Vagina (tissue), 2 donors: ENCODE results near the gene BCR. TPM values are rescaled to one million over a fixed set of nuclear protein-coding genes. Genes with fewer than 3 reads are reported as not detected.

Experiments
- DNase-seq, 2 donors: peaks; one replicate each; pipeline ENCODE4 v3.0.0-alpha.2; 2017; ENCODE audit errors: extremely low spot score in 2 of 2
- H3K27ac ChIP-seq: fragments of 200-600 bp; sonication (generic); one replicate; pipeline ENCODE4 v1.5.1; 2019
- H3K27me3 ChIP-seq: fragments of 200-600 bp; sonication (generic); one replicate; pipeline ENCODE4 v1.5.1; 2019
- H3K36me3 ChIP-seq, 2 donors: fragments of 200-600 bp; sonication (generic); one replicate each; pipeline ENCODE4 v1.5.1; 2017 to 2019
- H3K4me1 ChIP-seq: fragments of 200-600 bp; sonication (generic); one replicate; pipeline ENCODE4 v1.5.1; 2019
- H3K4me3 ChIP-seq, 2 donors: fragments of 200-600 bp; sonication (generic); 1 replicate in 1 of 2; 2 replicates in 1 of 2; pipeline ENCODE4 v1.5.1; 2016 to 2019
- H3K9me3 ChIP-seq: fragments of 200-600 bp; sonication (generic); one replicate; pipeline ENCODE4 v1.5.1; 2019
- CTCF ChIP-seq, 3 experiments: fragments of 450-650 bp in 2 of 3; fragments of 200-600 bp in 1 of 3; sonication (generic) in 1 of 3; IDR thresholded peaks; one replicate each; pipeline ENCODE4 v1.5.1; 2017 to 2019; ENCODE audit warnings: antibody characterized with exemption in 3 of 3, mild to moderate bottlenecking in 2 of 3, moderate library complexity in 2 of 3
- POLR2A ChIP-seq, 2 donors: fragments of 450-650 bp; IDR thresholded peaks; one replicate each; pipeline ENCODE4 v1.6.1; 2017; ENCODE audit warnings: antibody characterized with exemption in 2 of 2, mild to moderate bottlenecking in 2 of 2, moderate library complexity in 2 of 2
- POLR2AphosphoS5 ChIP-seq, 2 donors: sonication (generic); formaldehyde crosslinking; IDR thresholded peaks; one replicate each; pipeline ENCODE4 v1.9.0; 2017; ENCODE audit warnings: antibody characterized with exemption in 2 of 2, mild to moderate bottlenecking in 2 of 2, low read depth in 1 of 2; ENCODE audit not compliant: insufficient read depth in 1 of 2
- intact Hi-C: fragments of 100-400 bp; cut with DNase I; formaldehyde crosslinking; loops from one replicate; pipeline ENCODE4 v1.15.1; 2023
- total RNA-seq: library from RNA; depleted of rRNA; stranded (reverse); fragments of >200 nt; gene quantifications from one replicate; pipeline ENCODE4 v1.2.3, GENCODE V29; 2016

The BCR gene
- total RNA-seq, 1 donor from 2014 or later = 52.5 TPM

- H3K27me3 ChIP-seq = no peaks in the 10 kb centered on the region
- H3K27ac ChIP-seq = no peak overlapping the region
- no peaks in the 10 kb centered on the region for H3K36me3 ChIP-seq
- TF ChIP-seq CTCF (IDR thresholded peaks at IDR 0.05) (no peak), POLR2A (IDR thresholded peaks at IDR 0.05) (no peak), POLR2AphosphoS5 (IDR thresholded peaks at IDR 0.05; ENCODE audit: insufficient read depth in 1 of 2, low read depth in 1 of 2) (no peak)
- peaks cover 50% of the 10 kb centered on the region for H3K4me1 ChIP-seq
- no peaks in the 10 kb centered on the region for H3K9me3 ChIP-seq
- intact Hi-C loops = no loop called here
- H3K4me3 ChIP-seq = no peak overlapping the region
- no peak for DNase-seq
Observed at GRCh38 chr22:23234409-23235161, 54.3 kb downstream of the BCR start.

- TF ChIP-seq POLR2AphosphoS5 (IDR thresholded peaks at IDR 0.05; ENCODE audit: insufficient read depth in 1 of 2, low read depth in 1 of 2) (no peak), CTCF (IDR thresholded peaks at IDR 0.05) (no peak), POLR2A (IDR thresholded peaks at IDR 0.05) (no peak)
- Histone ChIP-seq H3K4me1 (peaks cover 50% of the 10 kb centered on the region), H3K4me3 (no peak overlapping the region), H3K27ac (no peak overlapping the region), H3K36me3 (no peaks in the 10 kb centered on the region), H3K27me3 (no peaks in the 10 kb centered on the region), H3K9me3 (no peaks in the 10 kb centered on the region)
- intact Hi-C loops = no loop called here
- no peak for DNase-seq
Observed at GRCh38 chr22:23235425-23235824, 55.1 kb downstream of the BCR start.

- Histone ChIP-seq H3K27ac (no peak overlapping the region), H3K27me3 (no peaks in the 10 kb centered on the region), H3K9me3 (no peaks in the 10 kb centered on the region), H3K4me3 (no peak overlapping the region), H3K36me3 (no peaks in the 10 kb centered on the region), H3K4me1 (peaks cover 53% of the 10 kb centered on the region)
- DNase-seq = no peak
- TF ChIP-seq POLR2AphosphoS5 (IDR thresholded peaks at IDR 0.05; ENCODE audit: insufficient read depth in 1 of 2, low read depth in 1 of 2) (no peak), POLR2A (IDR thresholded peaks at IDR 0.05) (no peak), CTCF (IDR thresholded peaks at IDR 0.05) (no peak)
- intact Hi-C loops = no loop called here
Observed at GRCh38 chr22:23236026-23236425, 55.7 kb downstream of the BCR start.

- TF ChIP-seq POLR2A (IDR thresholded peaks at IDR 0.05) (no peak), POLR2AphosphoS5 (IDR thresholded peaks at IDR 0.05; ENCODE audit: insufficient read depth in 1 of 2, low read depth in 1 of 2) (no peak), CTCF (IDR thresholded peaks at IDR 0.05) (no peak)
- H3K4me3 ChIP-seq = no peak overlapping the region
- H3K27me3 ChIP-seq = no peaks in the 10 kb centered on the region
- H3K4me1 ChIP-seq = peaks cover 59% of the 10 kb centered on the region
- no peak for DNase-seq
- no peak overlapping the region for H3K27ac ChIP-seq
- intact Hi-C loops = no loop called here
- no peaks in the 10 kb centered on the region for H3K9me3 ChIP-seq
- H3K36me3 ChIP-seq = no peaks in the 10 kb centered on the region
Observed at GRCh38 chr22:23236440-23237184, 56.3 kb downstream of the BCR start.
